Peyer's patch (tissue), 4 donors: ENCODE results near the gene ATP13A2.

Experiments
- POLR2A ChIP-seq, 2 donors: fragments of 450-650 bp; IDR thresholded peaks; one replicate each; pipeline ENCODE4 v1.5.1; 2017; ENCODE audit warnings: antibody characterized with exemption in 2 of 2, mild to moderate bottlenecking in 2 of 2, moderate library complexity in 2 of 2
- TF ChIP-seq, protein P1 (sequence below), 6 experiments: fragments of 450-650 bp in 4 of 6; fragments of 200-600 bp in 2 of 6; sonication (generic) in 1 of 6; IDR thresholded peaks; one replicate each; pipeline ENCODE4 v1.5.1; 2017 to 2019; ENCODE audit warnings: antibody characterized with exemption in 6 of 6, mild to moderate bottlenecking in 3 of 6, moderate library complexity in 1 of 6

DNA sequence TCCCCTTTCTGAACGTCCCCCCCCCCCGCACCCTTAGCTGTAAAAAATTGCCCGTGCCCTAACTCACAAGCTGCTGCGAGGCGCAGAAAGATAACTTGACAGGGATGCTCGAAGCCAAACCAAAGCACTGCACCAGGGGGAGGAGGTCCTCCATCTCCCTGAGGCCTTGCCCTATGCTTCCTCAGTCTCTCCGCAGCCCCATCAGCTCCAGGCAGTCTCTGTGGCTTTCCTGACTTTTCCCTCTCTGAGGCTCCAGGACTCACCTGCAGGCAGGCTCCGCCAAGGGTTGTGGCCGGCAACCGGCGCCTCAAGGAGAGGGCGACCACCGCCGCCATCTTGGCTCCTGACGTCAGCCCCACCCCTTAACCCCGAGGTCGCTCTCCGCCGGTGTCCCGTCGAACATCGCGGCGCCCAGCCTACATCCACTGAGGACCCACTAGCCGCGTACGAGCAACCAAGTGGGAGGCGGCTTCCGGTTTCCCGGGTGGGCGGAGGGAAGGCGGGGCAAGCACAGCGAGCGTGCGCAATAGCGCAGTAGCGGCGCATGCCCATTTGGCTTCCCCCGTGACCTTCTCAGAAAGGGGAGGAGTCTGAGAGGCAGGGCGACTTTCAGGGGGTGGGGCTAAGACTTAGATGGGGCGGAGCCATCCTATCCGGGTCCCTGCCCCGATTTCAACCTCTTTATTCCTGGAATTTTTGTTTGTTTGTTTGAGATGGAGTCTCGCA, 42.1 kb upstream of the ATP13A2 start, which contains the start of gene SDHB:
- TF ChIP-seq, protein P1, sequence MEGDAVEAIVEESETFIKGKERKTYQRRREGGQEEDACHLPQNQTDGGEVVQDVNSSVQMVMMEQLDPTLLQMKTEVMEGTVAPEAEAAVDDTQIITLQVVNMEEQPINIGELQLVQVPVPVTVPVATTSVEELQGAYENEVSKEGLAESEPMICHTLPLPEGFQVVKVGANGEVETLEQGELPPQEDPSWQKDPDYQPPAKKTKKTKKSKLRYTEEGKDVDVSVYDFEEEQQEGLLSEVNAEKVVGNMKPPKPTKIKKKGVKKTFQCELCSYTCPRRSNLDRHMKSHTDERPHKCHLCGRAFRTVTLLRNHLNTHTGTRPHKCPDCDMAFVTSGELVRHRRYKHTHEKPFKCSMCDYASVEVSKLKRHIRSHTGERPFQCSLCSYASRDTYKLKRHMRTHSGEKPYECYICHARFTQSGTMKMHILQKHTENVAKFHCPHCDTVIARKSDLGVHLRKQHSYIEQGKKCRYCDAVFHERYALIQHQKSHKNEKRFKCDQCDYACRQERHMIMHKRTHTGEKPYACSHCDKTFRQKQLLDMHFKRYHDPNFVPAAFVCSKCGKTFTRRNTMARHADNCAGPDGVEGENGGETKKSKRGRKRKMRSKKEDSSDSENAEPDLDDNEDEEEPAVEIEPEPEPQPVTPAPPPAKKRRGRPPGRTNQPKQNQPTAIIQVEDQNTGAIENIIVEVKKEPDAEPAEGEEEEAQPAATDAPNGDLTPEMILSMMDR (IDR thresholded peaks at IDR 0.05): no peak
- TF ChIP-seq POLR2A (IDR thresholded peaks at IDR 0.05): peak; percentile 94 to 98
